NCI-H345 (cell line): ENCODE measurements around the gene FAAP100.

ENCODE experiments used
- DNase-seq: peaks from one replicate; lab custom pipeline; 2025; lab: John Stamatoyannopoulos, UW

FAAP100 gene

GRCh38 chr17:81524039-81524864 is 27.9 kb downstream of the FAAP100 start:
- DNase-seq, result no peak

- peak; percentile 72 for DNase-seq
Observed at GRCh38 chr17:81523402-81524038, 28.6 kb downstream of the FAAP100 start.

GRCh38 chr17:81522491-81523401 is 29.4 kb downstream of the FAAP100 start:
- DNase-seq, result no peak

GRCh38 chr17:81520021-81520901 is 31.9 kb downstream of the FAAP100 start:
- DNase-seq, result no peak

GRCh38 chr17:81519284-81520020 is 32.7 kb downstream of the FAAP100 start:
- peak; percentile 80 for DNase-seq

GRCh38 chr17:81518785-81519283 is 33.3 kb downstream of the FAAP100 start:
- no peak for DNase-seq

GRCh38 chr17:81518113-81518784 is 33.9 kb downstream of the FAAP100 start:
- no peak for DNase-seq

- DNase-seq, result no peak
Observed at GRCh38 chr17:81517339-81518112, 34.6 kb downstream of the FAAP100 start.

GRCh38 chr17:81517009-81517338 is 35.2 kb downstream of the FAAP100 start:
- no peak for DNase-seq

- no peak for DNase-seq
Observed at GRCh38 chr17:81516439-81516838, 35.7 kb downstream of the FAAP100 start.

- no peak for DNase-seq
Observed at GRCh38 chr17:81515530-81516041, 36.6 kb downstream of the FAAP100 start.

- peak; percentile 91 for DNase-seq
Observed at GRCh38 chr17:81514739-81515529, 37.2 kb downstream of the FAAP100 start.

- no peak for DNase-seq
Observed at GRCh38 chr17:81514489-81514738, 37.7 kb downstream of the FAAP100 start.

GRCh38 chr17:81513753-81514488 is 38.2 kb downstream of the FAAP100 start:
- peak; percentile 77 for DNase-seq

GRCh38 chr17:81513372-81513752 is 38.8 kb downstream of the FAAP100 start:
- DNase-seq, result peak; percentile 83

- DNase-seq, result peak; percentile 97
Observed at GRCh38 chr17:81512562-81513371, 39.4 kb downstream of the FAAP100 start, which contains the start of gene ACTG1. Gene ACTG1 (minus strand): TSS chr17:81512799. CDS start chr17:81512354, 445 bp downstream.
